GM10266 (cell line): ENCODE data around the gene PICK1.

Experiments used
- DNase-seq: peaks from one replicate; pipeline ENCODE4 v3.0.0; 2012; ENCODE audit errors: extremely low spot score
- CTCF ChIP-seq: IDR thresholded peaks from 2 replicates; pipeline ENCODE4 v1.5.1; 2012; ENCODE audit warnings: mild to moderate bottlenecking, low read depth; ENCODE audit not compliant: control insufficient read depth, insufficient read depth; ENCODE audit errors: missing control alignments

PICK1 gene

GRCh38 chr22:38089474-38089851 lies 32.3 kb downstream of the PICK1 start:
- TF ChIP-seq CTCF = no peak
- no peak for DNase-seq

- DNase-seq = no peak
Measured at GRCh38 chr22:38097058-38097457, 39.9 kb downstream of the PICK1 start.

GRCh38 chr22:38097557-38098409 lies 40.6 kb downstream of the PICK1 start:
- TF ChIP-seq CTCF = no peak
- DNase-seq = no peak

More at GRCh38 chr22:38097058-38097457, 39.9 kb downstream of the PICK1 start:
- no peak for TF ChIP-seq CTCF

GRCh38 chr22:38098410-38099249 lies 41.4 kb downstream of the PICK1 start:
- no peak for DNase-seq

GRCh38 chr22:38103641-38104040 lies 46.4 kb downstream of the PICK1 start:
- no peak for DNase-seq
- TF ChIP-seq CTCF = no peak

More at GRCh38 chr22:38098410-38099249, 41.4 kb downstream of the PICK1 start:
- TF ChIP-seq CTCF = no peak

GRCh38 chr22:38104084-38104483 lies 46.9 kb downstream of the PICK1 start:
- TF ChIP-seq CTCF = peak; percentile 17
- no peak for DNase-seq
